Epithelial cell of proximal tubule (primary cell): Measurements from ENCODE around the gene SYNJ1. TPM values are rescaled to one million over a fixed set of nuclear protein-coding genes. Genes with fewer than 3 reads are reported as not detected.
A peak's percentile ranks its signal among the peaks of the same experiment; 100 is the strongest.

ENCODE experiments used
- DNase-seq: peaks from one replicate; pipeline ENCODE4 v3.0.0-alpha.2; 2011; ENCODE audit warnings: low read depth
- H3K4me3 ChIP-seq: 2 replicates; pipeline ENCODE4 v1.5.1; 2011; ENCODE audit warnings: low read depth, mild to moderate bottlenecking, low read length
- CTCF ChIP-seq: conservative IDR thresholded peaks from 2 replicates; pipeline ENCODE4 v1.5.1; 2012; ENCODE audit warnings: low read depth, mild to moderate bottlenecking, low read length
- total RNA-seq: library from RNA; depleted of rRNA; stranded (reverse); fragments of >200 nt; gene quantifications from 2 replicates; pipeline ENCODE4 v1.2.3, GENCODE V29; 2015

SYNJ1 gene
- total RNA-seq, 1 donor from 2014 or later, result 2.5 TPM

- DNase-seq, result no peak
- no peak for TF ChIP-seq CTCF
- H3K4me3 ChIP-seq, result no peak overlapping the region
Measured at GRCh38 chr21:32719085-32719484, 8.7 kb downstream of the SYNJ1 start.

GRCh38 chr21:32717851-32718316, 9.9 kb downstream of the SYNJ1 start:
- peak; percentile 49 for DNase-seq
- no peak overlapping the region for H3K4me3 ChIP-seq
- no peak for TF ChIP-seq CTCF

- H3K4me3 ChIP-seq, result no peak overlapping the region
- TF ChIP-seq CTCF, result no peak
- DNase-seq, result no peak
Measured at GRCh38 chr21:32716486-32716885, 11.3 kb downstream of the SYNJ1 start.

- no peak overlapping the region for H3K4me3 ChIP-seq
- no peak for TF ChIP-seq CTCF
- DNase-seq, result no peak
Measured at GRCh38 chr21:32713726-32714125, 14.1 kb downstream of the SYNJ1 start.

- DNase-seq, result no peak
- H3K4me3 ChIP-seq, result no peak overlapping the region
- TF ChIP-seq CTCF, result no peak
Measured at GRCh38 chr21:32712641-32713040, 15.2 kb downstream of the SYNJ1 start.

GRCh38 chr21:32712043-32712442, 15.8 kb downstream of the SYNJ1 start:
- no peak for TF ChIP-seq CTCF
- no peak for DNase-seq
- H3K4me3 ChIP-seq, result no peak overlapping the region

GRCh38 chr21:32710987-32711386, 16.8 kb downstream of the SYNJ1 start:
- TF ChIP-seq CTCF, result no peak
- no peak overlapping the region for H3K4me3 ChIP-seq
- DNase-seq, result no peak
